Melanocyte of skin (primary cell): ENCODE data around the gene ANKS6. TPM values are rescaled to one million over a fixed set of nuclear protein-coding genes. Genes with fewer than 3 reads are reported as not detected.

ENCODE experiments used
- total RNA-seq, 2 donors: library from RNA; depleted of rRNA; stranded (reverse); fragments of >200 nt; gene quantifications; 2 replicates each; pipeline ENCODE4 v1.2.3, GENCODE V29; 2012

Gene ANKS6
- 10 to 100 TPM; 14.5 to 20.6 TPM for total RNA-seq

GRCh38 chr9:98796364-98797101 lies at the start of gene ANKS6:
Gene ANKS6, minus strand, starts transcription at chr9:98796555. Its CDS starts 64 bp downstream, at chr9:98796491.

GRCh38 chr9:98807070-98807813 lies 10.9 kb upstream of the ANKS6 start, which contains the start of gene GALNT12:
Gene GALNT12, plus strand, starts transcription at chr9:98807670. Its CDS starts 29 bp downstream, at chr9:98807699.

GRCh38 chr9:98708933-98709911 lies 87.1 kb downstream of the ANKS6 start, which contains the start of gene GABBR2:
Gene GABBR2, minus strand, starts transcription at chr9:98708935. Its CDS starts 198 bp downstream, at chr9:98708737.

Other genes starting within 250 kb of the ANKS6 start
- 10 to 100 TPM in 1 of 2 donors, under 1 TPM in 1; 1.00 to 15.5 TPM for gene GABBR2, start 87.6 kb downstream of the ANKS6 start, total RNA-seq
- gene GALNT12, start 11.1 kb upstream of the ANKS6 start, total RNA-seq = 1 to 10 TPM; 3.8 to 4.0 TPM
- gene COL15A1, start 147.4 kb upstream of the ANKS6 start, total RNA-seq = under 1 TPM; 0.67 to 0.69 TPM